ENCODE results near the gene MYPOP. TPM values are rescaled to one million over a fixed set of nuclear protein-coding genes. Genes with fewer than 3 reads are reported as not detected.

MYPOP gene
- total and polyA plus RNA-seq, 9 of the 15 experiments (the other 6 are each of a cell fraction or from before 2014, with no cell fraction given), result 0.32 to 7.6 (median 1.6) TPM

- TF ChIP-seq HES1 (IDR thresholded peaks at IDR 0.05; ENCODE audit: low read depth) (0 out of 2 replicates have a peak, but pooled peaks have one; percentile 7), SREBF2 (CRISPR knock-in tag; IDR thresholded peaks at IDR 0.05) (no peak), TBL1XR1 (IDR thresholded peaks at IDR 0.05; ENCODE audit: low read length in 2 of 2) (0 out of 4 replicates have a peak, but pooled peaks of 1 of the 2 experiments have one; percentile 6), FIP1L1 (IDR thresholded peaks at IDR 0.05; ENCODE audit: low read depth, low read length, poor library complexity, severe bottlenecking) (no peak), FOXP4 (CRISPR knock-in tag; IDR thresholded peaks at IDR 0.05; ENCODE audit: borderline replicate concordance) (no peak), ZBTB2 (IDR thresholded peaks at IDR 0.05) (peak; percentile 78), HINFP (tag; conservative IDR thresholded peaks at IDR 0.05; ENCODE audit: low read depth) (no peak), DACH1 (IDR thresholded peaks at IDR 0.05; ENCODE audit: partially characterized antibody) (no peak), MEF2A (IDR thresholded peaks at IDR 0.05; ENCODE audit: control insufficient read depth, low read depth, low read length) (no peak), BHLHE40 (IDR thresholded peaks at IDR 0.05; ENCODE audit: low read length) (no peak), ZNF282 (CRISPR knock-in tag; IDR thresholded peaks at IDR 0.05) (no peak), PHF8 (IDR thresholded peaks at IDR 0.05; ENCODE audit: borderline replicate concordance, low read length) (peak; percentile 53; the same call in 1 of the 2 replicates), NR3C1 (CRISPR knock-in tag; IDR thresholded peaks at IDR 0.05) (no peak), TSC22D4 (tag; IDR thresholded peaks at IDR 0.05) (no peak), ZNF253 (CRISPR knock-in tag; conservative IDR thresholded peaks at IDR 0.05) (no peak), AFF4 (CRISPR knock-in tag; IDR thresholded peaks at IDR 0.05) (no peak), POU5F1 (IDR thresholded peaks at IDR 0.05; ENCODE audit: borderline replicate concordance, low read depth, low read length, partially characterized antibody) (no peak)
Observed at GRCh38 chr19:45876411-45877197, 25.8 kb downstream of the MYPOP start (continued).
